Esophagus squamous epithelium (tissue), 5 donors: ENCODE results near the gene UAP1L1. TPM values are rescaled to one million over a fixed set of nuclear protein-coding genes. Genes with fewer than 3 reads are reported as not detected.

Source experiments
- DNase-seq: peaks from one replicate; lab custom pipeline; 2025; lab: John Stamatoyannopoulos, UW
- H3K27ac ChIP-seq, 4 donors: fragments of 200-600 bp; sonication (generic); one replicate each; pipeline ENCODE4 v1.5.1; 2016 to 2019; ENCODE audit warnings: mild to moderate bottlenecking in 1 of 4
- H3K27me3 ChIP-seq, 4 donors: fragments of 200-600 bp; sonication (generic); 1 replicate in 3 of 4; 2 replicates in 1 of 4; pipeline versions ENCODE4 v1.5.1 to v1.6.0; 2017 to 2021; ENCODE audit warnings: antibody characterized with exemption in 1 of 4
- H3K36me3 ChIP-seq, 3 donors: fragments of 200-600 bp; sonication (generic); one replicate each; pipeline ENCODE4 v1.5.1; 2016 to 2019
- H3K4me1 ChIP-seq, 3 donors: fragments of 200-600 bp; sonication (generic); one replicate each; pipeline ENCODE4 v1.5.1; 2017 to 2019
- H3K4me3 ChIP-seq, 4 donors: fragments of 200-600 bp; sonication (generic); 1 replicate in 3 of 4; 2 replicates in 1 of 4; pipeline ENCODE4 v1.5.1; 2016 to 2019; ENCODE audit warnings: mild to moderate bottlenecking in 2 of 4, moderate library complexity in 1 of 4
- H3K9me3 ChIP-seq, 3 donors: fragments of 200-600 bp; sonication (generic); one replicate each; pipeline ENCODE4 v1.5.1; 2016 to 2019
- CTCF ChIP-seq, 6 experiments: fragments of 450-650 bp in 4 of 6; fragments of 200-600 bp in 2 of 6; sonication (generic) in 2 of 6; IDR thresholded peaks; one replicate each; pipeline ENCODE4 v1.5.1; 2016 to 2019; ENCODE audit warnings: antibody characterized with exemption in 6 of 6, mild to moderate bottlenecking in 4 of 6, moderate library complexity in 4 of 6
- POLR2A ChIP-seq, 4 donors: fragments of 450-650 bp; IDR thresholded peaks; one replicate each; pipeline ENCODE4 v1.6.1; 2017; ENCODE audit warnings: antibody characterized with exemption in 4 of 4, mild to moderate bottlenecking in 4 of 4, moderate library complexity in 3 of 4
- WGBS, 2 donors: methylation state at CpG; one replicate each; pipeline ENCODE4 v1.1.5; 2018; 5-methylcytosine and 5-hydroxymethylcytosine counted together
- intact Hi-C: fragments of 100-400 bp; cut with DNase I; formaldehyde crosslinking; loops from one replicate; pipeline ENCODE4 v1.15.0; 2022
- total RNA-seq, 4 donors: library from RNA; depleted of rRNA; stranded (reverse); fragments of >200 nt; gene quantifications; one replicate each; pipeline ENCODE4 v1.1.0, GENCODE V29; 2016
- donor health status: DM: yes; HTN: yes; CAD: no.

Gene UAP1L1
- total RNA-seq, 4 donors from 2014 or later, result 2.2 to 4.7 (median 3.7) TPM

- Histone ChIP-seq H3K27me3 (peaks cover 0 to 14% (median 0%) of the 10 kb centered on the region in 4 donors), H3K36me3 (no peaks in the 10 kb centered on the region), H3K9me3 (no peaks in the 10 kb centered on the region), H3K4me1 (peaks cover 23 to 43% (median 24%) of the 10 kb centered on the region in 3 donors), H3K4me3 (peak overlapping the region in 2 of 4 donors; percentile 31 to 96), H3K27ac (peak overlapping the region; percentile 19 to 70 (median 48))
- 36 to 39% methylated on average over 3 of the region's 3 CpGs for WGBS, 2 donors
- no peak for DNase-seq
- intact Hi-C loops, result no loop called here
- TF ChIP-seq CTCF (IDR thresholded peaks at IDR 0.05), result no peak
- TF ChIP-seq POLR2A (IDR thresholded peaks at IDR 0.05), result no peak
These were observed 49.5 kb downstream of the UAP1L1 start for GRCh38 chr9:137126786-137127185.

- no peak for DNase-seq
- peaks cover 0 to 20% (median 0%) of the 10 kb centered on the region in 4 donors for H3K27me3 ChIP-seq
- TF ChIP-seq POLR2A (IDR thresholded peaks at IDR 0.05) (no peak), CTCF (IDR thresholded peaks at IDR 0.05) (no peak)
- H3K4me1 ChIP-seq, result peaks cover 23 to 42% (median 24%) of the 10 kb centered on the region in 3 donors
- no peaks in the 10 kb centered on the region for H3K9me3 ChIP-seq
- peak overlapping the region; percentile 9 to 96 (median 29) for H3K4me3 ChIP-seq
- no peaks in the 10 kb centered on the region for H3K36me3 ChIP-seq
- 25 to 26% methylated on average over 20 to 23 of the region's 24 CpGs for WGBS, 2 donors
- H3K27ac ChIP-seq, result peak overlapping the region; percentile 19 to 70 (median 48)
- intact Hi-C loops, result no loop called here
These were observed 50.2 kb downstream of the UAP1L1 start for GRCh38 chr9:137127301-137128157.

- 41 to 61% methylated on average over 15 to 19 of the region's 19 CpGs for WGBS, 2 donors
- peak overlapping the region; percentile 62 to 96 (median 82) for H3K4me3 ChIP-seq
- peaks cover 23 to 42% (median 24%) of the 10 kb centered on the region in 3 donors for H3K4me1 ChIP-seq
- DNase-seq, result no peak
- peaks cover 0 to 27% (median 0%) of the 10 kb centered on the region in 4 donors for H3K27me3 ChIP-seq
- H3K27ac ChIP-seq, result peak overlapping the region in 3 of 4 donors; percentile 15 to 81 (median 48)
- no peaks in the 10 kb centered on the region for H3K9me3 ChIP-seq
- TF ChIP-seq CTCF (IDR thresholded peaks at IDR 0.05) (no peak), POLR2A (IDR thresholded peaks at IDR 0.05) (no peak)
- H3K36me3 ChIP-seq, result no peaks in the 10 kb centered on the region
- intact Hi-C loops, result no loop called here
These were observed 51.0 kb downstream of the UAP1L1 start for GRCh38 chr9:137128158-137128861.

GRCh38 chr9:137128862-137129455 lies 51.6 kb downstream of the UAP1L1 start:
- Histone ChIP-seq H3K9me3 (no peaks in the 10 kb centered on the region), H3K36me3 (no peaks in the 10 kb centered on the region), H3K4me3 (peak overlapping the region; percentile 62 to 96 (median 82)), H3K27ac (peak overlapping the region; percentile 71 to 83 (median 82)), H3K27me3 (peaks cover 0 to 34% (median 0%) of the 10 kb centered on the region in 4 donors), H3K4me1 (peaks cover 23 to 42% (median 24%) of the 10 kb centered on the region in 3 donors)
- DNase-seq, result no peak
- WGBS, 2 donors, result 48 to 53% methylated on average over 9 to 13 of the region's 37 CpGs
- intact Hi-C loops, result no loop called here
- no peak for TF ChIP-seq POLR2A (IDR thresholded peaks at IDR 0.05)
- TF ChIP-seq CTCF (IDR thresholded peaks at IDR 0.05), result no peak
